Suprapubic skin (tissue), 4 donors: ENCODE results near the gene ZNF536.

Source experiments
- EP300 ChIP-seq: sonication (generic); formaldehyde crosslinking; IDR thresholded peaks from one replicate; pipeline ENCODE4 v1.6.1; 2017; ENCODE audit warnings: antibody characterized with exemption
- POLR2AphosphoS5 ChIP-seq, 3 donors: sonication (generic); formaldehyde crosslinking; IDR thresholded peaks; one replicate each; pipeline ENCODE4 v1.6.1; 2017; ENCODE audit warnings: antibody characterized with exemption in 3 of 3
- TF ChIP-seq, protein P1 (sequence below), 2 donors: fragments of 200-600 bp in 1 of 2; fragments of 450-650 bp in 1 of 2; sonication (generic) in 1 of 2; IDR thresholded peaks; one replicate each; pipeline ENCODE4 v1.5.1; 2016 to 2019; ENCODE audit warnings: antibody characterized with exemption in 2 of 2, mild to moderate bottlenecking in 1 of 2, moderate library complexity in 1 of 2

DNA sequence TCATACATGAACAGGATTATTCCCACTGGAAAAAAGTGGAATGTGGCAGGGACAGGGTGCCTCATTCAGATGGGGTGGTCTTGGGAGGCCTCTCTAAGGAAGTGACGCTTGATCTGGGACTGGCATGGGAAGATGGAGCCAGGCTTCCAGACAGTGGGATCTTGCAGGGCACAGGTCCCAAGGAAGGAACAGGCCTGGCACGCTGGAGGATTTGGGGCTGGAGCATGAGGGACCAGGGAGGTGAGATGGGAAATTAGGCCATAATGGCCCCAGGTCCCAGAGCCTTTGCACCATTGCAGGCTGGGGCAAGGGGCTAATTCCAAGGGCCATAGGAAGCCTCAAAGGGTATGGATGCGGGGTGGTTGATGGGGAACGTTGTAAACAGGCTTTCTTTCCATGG is 9.2 kb downstream of the ZNF536 start:
- TF ChIP-seq, protein P1, sequence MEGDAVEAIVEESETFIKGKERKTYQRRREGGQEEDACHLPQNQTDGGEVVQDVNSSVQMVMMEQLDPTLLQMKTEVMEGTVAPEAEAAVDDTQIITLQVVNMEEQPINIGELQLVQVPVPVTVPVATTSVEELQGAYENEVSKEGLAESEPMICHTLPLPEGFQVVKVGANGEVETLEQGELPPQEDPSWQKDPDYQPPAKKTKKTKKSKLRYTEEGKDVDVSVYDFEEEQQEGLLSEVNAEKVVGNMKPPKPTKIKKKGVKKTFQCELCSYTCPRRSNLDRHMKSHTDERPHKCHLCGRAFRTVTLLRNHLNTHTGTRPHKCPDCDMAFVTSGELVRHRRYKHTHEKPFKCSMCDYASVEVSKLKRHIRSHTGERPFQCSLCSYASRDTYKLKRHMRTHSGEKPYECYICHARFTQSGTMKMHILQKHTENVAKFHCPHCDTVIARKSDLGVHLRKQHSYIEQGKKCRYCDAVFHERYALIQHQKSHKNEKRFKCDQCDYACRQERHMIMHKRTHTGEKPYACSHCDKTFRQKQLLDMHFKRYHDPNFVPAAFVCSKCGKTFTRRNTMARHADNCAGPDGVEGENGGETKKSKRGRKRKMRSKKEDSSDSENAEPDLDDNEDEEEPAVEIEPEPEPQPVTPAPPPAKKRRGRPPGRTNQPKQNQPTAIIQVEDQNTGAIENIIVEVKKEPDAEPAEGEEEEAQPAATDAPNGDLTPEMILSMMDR (IDR thresholded peaks at IDR 0.05), result no peak
- TF ChIP-seq POLR2AphosphoS5 (IDR thresholded peaks at IDR 0.05), result no peak
- TF ChIP-seq EP300, result no peak
